Posterior vena cava (tissue), 2 donors: Measurements from ENCODE around the gene IFFO2. TPM values are rescaled to one million over a fixed set of nuclear protein-coding genes. Genes with fewer than 3 reads are reported as not detected.

Experiments
- DNase-seq: peaks from one replicate; pipeline ENCODE4 v3.0.0-alpha.2; 2020; ENCODE audit warnings: low spot score
- intact Hi-C, 2 donors: fragments of 100-400 bp; cut with DNase I; formaldehyde crosslinking; loops; one replicate each; pipeline versions ENCODE4 v1.14.1 to v1.14.2; 2022 to 2023
- total RNA-seq, 2 donors: library from RNA; stranded (reverse); fragmentation: NEBNext Ultra II Directional; extraction: Animal tissue kit (Norgen Biotek cat#: 25700); gene quantifications; one replicate each; pipeline ENCODE4 v1.2.1, GENCODE V29; 2021
- donor health status: DM: yes; HTN: yes; CAD: no.
- donor health status: DM: yes; HTN: yes; CAD: no.

Gene IFFO2
- total RNA-seq, 2 donors from 2014 or later = 12.1 to 12.2 TPM

DNA sequence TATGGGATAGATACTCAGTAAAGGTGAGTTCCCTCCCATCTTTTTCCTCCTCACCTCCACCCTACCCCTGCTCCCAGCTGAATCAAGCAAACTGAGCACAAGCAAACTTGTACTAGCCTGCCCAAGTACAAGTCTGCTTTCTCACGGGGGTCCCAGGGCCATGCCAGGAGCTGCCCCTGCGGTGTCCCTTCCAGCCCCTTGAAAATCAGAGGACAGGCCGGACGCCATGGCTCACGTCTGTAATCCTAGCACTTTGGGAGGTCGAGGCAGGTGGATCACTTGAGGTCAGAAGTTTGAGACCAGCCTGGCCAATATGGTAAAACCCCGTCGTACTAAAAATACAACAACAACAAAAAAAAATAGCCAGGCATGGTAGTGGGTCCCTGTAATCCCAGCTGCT, 17.5 kb upstream of the IFFO2 start:
- peak; percentile 44 for DNase-seq
- intact Hi-C loops = loop anchor here in 1 of 2 donors (5.0 kb wide), 2 partner anchors 327 to 683 kb away; no protein-coding TSS in a partner anchor

DNA sequence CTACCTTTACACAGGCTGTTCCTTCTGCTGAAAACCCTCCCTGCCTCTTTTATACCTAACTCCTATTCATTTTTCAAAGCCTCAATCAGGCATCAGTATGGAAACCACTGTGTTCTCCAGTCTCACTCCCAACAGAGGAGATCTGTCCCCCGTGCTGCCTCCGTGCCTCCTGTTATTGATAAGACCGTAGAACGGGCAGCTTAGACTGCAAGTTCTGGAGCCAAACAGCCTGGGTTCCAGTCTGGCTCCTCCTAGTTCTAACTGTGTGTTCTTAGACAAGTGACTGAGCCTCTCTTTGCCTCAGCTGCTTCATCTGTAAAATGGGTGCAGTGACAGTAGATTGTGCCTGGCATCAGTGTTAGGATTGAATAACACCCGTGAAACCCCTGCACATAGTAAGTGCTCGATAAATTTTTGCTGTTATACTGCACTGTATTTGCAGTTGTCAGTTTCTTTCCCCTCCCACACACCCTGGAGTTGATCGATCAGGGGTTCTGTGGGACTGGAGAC, 17.0 kb upstream of the IFFO2 start:
- DNase-seq = peak; percentile 24
- intact Hi-C loops = loop anchor here in 1 of 2 donors (5.0 kb wide), 2 partner anchors 326 to 684 kb away; no protein-coding TSS in a partner anchor

DNA sequence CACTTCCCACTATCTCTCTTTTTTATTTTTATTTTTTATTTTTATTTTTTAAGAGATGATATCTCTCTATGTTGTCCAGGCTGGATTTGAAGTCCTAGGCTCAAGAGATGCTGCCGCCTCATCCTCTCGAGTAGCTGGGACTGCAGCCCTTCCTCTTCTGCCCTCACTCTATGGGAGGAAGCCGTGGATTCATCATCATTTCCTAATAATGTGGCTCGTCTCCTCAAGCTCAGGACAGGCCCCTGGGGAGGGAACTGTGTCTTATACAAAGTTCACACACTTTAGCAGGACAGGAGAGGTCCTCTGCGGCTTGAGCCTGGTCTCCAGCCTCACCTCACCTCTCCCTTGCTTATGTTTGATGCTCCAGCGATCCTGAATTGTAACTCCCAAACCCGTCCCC, 16.5 kb upstream of the IFFO2 start:
- intact Hi-C loops = loop anchor here in 1 of 2 donors (5.0 kb wide), 2 partner anchors 326 to 684 kb away; no protein-coding TSS in a partner anchor
- DNase-seq = peak; percentile 28

DNA sequence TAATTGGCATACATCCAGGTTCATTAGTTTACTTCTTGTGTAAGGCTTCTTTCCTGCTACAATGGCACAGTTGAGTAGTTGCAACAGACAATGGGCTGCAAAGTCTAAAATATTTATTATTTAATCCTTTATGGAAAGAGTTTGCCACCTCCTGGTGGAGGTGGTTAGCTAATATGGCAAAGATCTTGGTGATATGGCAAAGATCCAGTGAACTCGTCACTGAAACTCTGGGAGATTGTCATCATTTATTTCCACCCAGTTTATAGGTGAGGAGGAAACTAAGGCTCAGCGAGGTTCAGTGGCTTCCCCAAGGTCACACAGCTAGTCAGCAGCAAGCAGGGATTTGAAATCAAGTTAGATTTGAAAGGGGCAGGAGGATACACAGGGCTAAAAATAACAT, 16.1 kb upstream of the IFFO2 start:
- peak; percentile 30 for DNase-seq
- intact Hi-C loops = loop anchor here in 1 of 2 donors (5.0 kb wide), 2 partner anchors 325 to 685 kb away; no protein-coding TSS in a partner anchor

DNA sequence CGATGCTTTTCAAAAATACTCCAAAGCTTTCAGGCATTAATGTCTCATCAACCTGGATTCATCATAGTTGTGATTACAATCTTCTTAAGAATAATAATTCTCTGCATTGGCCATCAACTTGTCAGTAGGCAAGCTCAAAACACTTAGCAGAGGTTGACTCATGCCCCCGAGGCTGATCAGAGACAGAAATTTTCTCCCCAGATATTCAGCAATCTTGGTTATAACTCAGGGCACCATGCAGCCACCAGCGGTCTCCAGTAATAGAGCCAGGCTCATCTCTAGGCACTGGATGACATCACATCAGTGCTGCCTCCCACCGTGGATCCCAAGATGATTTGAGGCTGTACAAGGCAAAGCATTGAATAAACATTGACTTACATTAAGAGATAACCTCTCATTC, 14.3 kb upstream of the IFFO2 start:
- peak; percentile 11 for DNase-seq
- intact Hi-C loops = loop anchor here in 1 of 2 donors (5.0 kb wide), 2 partner anchors 323 to 687 kb away; no protein-coding TSS in a partner anchor

DNA sequence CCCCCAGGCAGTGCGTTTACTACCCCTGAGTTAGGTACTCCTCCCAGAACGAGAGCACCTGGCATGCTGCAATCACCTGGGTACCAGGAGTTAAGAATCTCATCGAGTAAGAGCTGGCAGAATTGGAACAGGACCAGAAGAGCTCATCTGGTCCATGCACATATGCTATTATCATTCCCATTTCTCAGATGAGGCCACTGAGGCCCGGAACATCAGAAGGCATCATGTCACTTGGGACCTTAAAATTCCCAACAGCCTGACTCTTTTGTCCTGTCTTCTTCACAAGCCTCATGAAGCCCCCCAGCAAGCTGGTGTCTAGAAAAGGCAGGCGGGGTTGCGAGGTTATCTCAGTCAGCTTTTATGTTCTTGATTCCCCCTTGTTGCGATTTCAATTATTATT, 13.9 kb upstream of the IFFO2 start:
- intact Hi-C loops = loop anchor here in 1 of 2 donors (5.0 kb wide), 2 partner anchors 323 to 687 kb away; no protein-coding TSS in a partner anchor
- peak; percentile 23 for DNase-seq

DNA sequence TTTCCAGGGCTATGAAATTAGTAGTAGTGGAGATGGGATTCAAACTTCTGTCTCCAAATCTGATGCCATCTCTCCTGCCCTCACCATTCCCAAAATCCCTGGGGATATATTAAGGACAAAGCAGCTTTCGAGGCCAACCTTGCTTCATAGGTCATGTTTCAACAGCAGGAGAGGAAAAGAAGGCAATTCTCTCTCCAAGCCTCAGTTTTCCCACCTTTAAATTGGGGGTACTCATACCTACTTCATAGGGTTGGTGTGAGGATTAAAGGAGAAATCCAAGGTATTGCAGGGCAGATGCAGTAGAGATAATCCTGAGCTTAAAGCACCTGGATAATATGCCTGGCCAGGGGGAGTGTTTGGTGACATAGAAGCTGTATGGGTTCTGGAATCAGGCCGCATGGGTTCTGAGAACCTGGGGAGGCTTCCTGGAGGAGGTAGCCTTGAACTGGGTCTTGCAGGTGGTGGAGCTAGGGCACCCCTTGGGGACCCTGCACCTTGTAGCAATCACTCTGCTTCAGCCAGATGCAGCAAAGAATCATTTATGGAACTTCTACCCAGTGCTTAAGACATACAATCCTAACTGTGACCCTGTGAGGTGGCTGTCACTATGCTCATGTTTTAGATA, 10.7 kb upstream of the IFFO2 start:
- peak; percentile 11 for DNase-seq
- intact Hi-C loops = no loop called here

DNA sequence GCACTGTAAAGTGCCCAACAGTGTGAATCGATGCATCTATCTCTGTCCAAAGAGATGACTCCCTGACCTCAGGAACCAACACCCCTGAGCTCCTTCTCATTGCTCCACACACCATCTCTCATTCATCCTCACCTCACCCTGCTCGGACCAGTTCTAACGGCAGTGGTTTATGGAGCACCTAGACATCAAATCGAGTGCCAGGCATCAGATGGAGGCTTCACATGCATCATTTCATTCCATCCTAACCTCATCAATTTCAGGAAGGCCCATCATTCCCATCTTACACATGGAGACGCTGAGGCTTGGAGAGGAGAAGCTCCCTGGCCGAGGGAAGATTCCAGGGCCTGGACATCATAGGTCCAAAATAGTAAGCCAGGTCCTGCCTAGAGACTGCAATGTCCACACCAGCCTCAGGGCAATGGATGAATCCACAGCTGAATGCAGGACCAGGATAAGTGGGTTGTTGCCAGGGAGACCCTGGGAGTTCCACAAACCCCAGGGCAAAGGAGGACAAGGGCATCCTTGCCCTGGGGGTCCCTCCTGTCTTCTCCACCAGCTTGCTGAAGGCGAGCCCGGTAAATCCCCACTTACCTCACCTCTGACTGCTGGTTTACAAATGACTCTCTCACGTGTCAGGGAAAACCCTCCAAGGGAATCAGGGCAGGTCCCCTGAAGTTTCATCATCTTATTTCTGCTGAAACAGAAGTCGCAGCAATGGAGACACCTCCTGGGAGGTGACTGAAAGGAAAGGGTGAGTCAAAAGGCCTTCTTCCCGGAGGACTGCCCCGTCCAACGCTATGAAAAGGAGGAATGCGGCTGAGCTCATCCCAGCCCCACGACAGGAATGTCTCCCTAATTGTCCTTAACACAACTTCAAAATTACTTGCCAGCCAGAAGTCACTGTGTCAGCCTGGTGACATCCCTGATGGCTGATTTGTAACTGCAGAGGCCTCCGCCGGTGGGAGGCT, 9.0 kb upstream of the IFFO2 start:
- DNase-seq = peak; percentile 66
- intact Hi-C loops = no loop called here

DNA sequence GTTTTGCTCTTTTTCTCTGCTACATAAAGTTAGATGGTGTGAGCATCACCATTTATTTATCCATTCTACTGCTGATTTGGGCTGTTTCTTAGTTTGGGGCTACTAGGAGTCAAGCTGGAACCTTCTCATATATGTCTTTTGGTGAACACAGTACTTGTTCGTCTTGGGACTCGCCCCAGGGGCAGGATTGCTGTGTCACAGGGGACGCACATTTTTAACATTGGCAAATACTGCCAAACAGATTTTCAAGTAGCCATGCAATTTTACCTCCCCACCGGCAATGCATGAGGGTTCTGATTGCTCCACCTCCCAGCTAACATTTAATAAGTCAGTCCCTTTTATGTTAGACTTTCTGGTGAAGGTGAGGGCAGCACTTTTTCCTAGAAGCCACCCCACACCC, 7.5 kb upstream of the IFFO2 start:
- no peak for DNase-seq
- intact Hi-C loops = no loop called here

DNA sequence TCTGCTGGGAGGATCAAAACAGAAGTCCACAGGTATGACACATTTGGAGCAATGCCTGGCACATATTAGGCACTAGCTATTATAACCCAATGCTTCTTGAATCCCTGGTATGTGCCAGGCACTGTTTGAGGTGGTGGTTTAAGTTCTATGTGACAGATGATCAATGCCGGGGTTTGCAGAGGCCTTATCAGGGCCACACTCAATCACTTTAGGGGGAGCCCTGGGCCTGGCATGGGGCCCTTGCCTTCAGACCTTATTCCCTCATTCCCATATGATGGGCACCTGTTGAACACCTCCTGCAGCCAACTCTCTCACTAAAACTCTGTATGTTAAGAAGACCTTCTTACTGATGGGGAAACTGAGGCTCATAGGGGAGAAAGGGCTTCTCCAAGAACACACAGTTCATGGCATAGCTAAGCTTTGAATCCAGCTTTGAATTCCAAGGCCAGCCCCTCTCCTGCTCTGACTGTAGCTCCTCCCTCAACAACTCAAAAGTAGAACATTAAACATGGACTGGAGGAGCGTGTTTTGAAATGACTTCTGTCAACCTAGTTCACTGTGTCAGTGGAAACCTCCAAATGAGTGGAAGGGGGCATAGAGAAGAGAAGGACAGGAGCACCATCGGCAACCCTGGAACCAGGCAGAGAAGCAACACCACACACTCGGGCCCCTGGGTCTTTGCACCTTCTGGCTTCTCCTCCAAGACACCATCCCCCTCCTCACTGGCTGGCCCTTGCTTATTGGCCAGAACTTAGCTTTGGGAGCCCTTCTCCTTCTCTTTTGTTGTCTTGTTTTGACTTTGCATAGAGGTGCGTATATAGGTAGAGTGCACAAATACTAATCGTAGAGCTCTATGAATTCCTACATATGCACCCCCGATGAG, 6.6 kb upstream of the IFFO2 start:
- DNase-seq = peak; percentile 30

DNA sequence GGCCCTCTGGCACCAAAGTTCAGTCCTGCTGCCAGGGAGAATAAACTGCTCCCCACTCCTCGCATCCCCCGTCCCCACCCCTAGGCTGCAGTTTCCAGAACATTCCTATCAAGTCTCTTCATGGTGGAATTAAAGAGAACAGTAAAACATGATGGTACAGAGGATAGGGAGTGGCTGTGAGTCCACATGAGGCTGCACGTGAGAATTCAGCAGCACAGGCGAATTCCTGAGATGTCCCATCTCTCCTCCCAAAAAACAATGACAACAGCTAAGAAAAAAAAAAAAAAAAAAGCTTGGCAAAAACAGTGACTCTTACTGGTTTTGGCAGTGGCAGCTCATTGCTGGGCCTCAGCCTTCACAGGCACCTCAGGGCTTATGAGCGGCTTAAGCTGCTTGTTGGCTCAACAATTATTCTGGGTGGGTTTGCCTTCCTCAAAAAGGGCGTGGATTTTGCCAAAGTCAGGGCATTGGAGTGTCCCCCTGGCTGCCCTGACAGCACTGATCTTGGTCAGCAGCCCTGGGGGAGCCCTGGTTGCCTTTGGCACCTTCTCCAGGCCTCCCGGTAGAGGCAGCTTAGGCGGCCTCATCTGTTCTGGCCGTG, 5.7 kb upstream of the IFFO2 start:
- intact Hi-C loops = no loop called here
- DNase-seq = peak; percentile 85

More for the DNA sequence above, 6.6 kb upstream of the IFFO2 start:
- intact Hi-C loops = no loop called here

DNA sequence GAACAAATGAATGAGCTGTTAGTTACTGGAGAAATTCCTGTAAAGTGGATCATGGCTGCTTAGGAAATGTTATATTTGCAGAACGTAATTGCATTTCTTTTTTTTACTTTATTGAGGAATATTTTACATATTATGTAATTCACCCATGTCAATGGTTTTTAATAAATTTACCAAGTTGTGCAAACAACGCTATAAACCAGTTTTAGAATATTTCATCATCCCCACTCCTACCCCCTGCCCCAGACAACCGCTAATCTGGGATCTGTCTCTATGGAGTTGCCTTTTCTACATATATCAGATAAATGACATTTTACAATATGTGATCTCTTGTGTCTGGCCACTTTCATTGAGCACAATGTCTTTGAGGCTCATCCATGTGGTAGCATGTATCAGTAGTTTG, 4.3 kb upstream of the IFFO2 start:
- intact Hi-C loops = no loop called here
- no peak for DNase-seq

DNA sequence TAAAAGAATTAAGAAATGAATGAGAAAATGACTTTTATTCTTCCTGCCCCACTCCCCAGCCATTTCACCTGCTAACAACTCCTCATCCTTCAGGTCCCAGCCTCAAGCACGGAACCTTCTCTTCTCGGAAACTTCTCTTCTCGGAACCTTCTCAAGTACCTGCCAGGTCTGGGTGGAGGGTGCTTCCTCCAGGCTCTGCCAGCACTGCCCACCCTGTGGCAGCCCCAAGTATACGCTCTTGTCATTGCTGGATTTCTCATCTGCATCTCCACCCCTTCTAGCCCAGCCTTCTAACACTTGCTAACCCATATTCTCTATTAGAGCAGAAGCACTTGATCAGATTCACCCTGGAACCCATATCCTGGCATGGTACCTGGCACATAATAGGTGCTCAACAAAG, 3.9 kb upstream of the IFFO2 start:
- DNase-seq = peak; percentile 22
- intact Hi-C loops = no loop called here

DNA sequence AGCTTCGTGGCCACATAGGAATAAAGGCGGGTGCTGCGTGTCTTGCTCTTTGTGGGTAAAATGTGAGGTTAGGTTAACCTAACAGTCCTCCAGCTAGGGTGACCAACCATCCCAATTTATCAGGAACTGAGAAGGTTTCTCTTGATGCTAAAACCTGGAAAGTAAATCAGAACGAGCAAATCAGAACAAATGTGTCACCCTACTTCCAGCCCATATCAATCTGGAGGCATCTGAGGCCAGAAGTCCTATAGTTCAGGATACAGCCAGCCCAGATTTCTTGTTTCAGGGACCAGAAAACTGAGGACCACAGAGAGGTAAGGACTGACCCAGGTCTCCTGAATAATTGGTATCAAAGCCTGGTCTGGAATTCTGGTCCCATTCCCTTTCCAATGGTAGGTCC, 3.1 kb upstream of the IFFO2 start:
- DNase-seq = no peak
- intact Hi-C loops = loop anchor here in 1 of 2 donors (5.0 kb wide), 2 partner anchors 37 to 1633 kb away; no protein-coding TSS in a partner anchor

DNA sequence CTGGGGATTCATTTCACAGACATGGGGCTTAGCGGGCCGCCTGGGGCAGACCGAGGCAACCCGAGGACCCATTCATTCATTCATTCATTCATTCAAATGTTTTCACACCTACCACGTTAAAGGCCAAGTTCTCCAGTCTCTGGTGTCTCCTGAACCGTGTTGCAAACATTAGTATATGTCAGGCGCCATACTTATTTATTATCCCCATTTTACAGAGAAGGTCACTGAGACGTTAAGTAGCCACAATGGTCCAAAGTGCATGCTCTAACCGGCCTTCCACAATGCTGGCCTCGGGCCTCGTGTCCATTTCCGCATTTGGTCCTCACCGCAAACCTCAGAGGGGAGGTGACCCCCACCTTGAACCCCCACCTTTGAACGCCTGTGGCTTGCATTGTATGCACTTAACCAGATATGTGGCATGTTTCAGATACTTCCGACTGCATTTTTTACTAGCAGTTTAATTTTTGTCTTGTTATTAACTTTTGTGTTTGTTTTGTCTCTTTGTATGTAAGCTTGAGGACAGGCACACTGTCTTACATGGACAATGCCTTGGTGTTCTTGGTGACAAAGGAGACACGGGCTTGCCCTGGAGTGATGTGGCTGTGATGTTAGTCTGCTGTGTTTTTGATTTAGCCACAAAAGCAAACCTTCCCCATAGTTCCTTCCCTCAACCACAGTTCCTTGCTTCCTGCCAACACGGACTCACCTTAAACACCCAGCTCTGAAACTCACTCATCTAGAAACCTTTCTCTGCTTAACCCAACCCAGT, 1.2 kb upstream of the IFFO2 start:
- intact Hi-C loops = loop anchor here in 1 of 2 donors (5.0 kb wide), 2 partner anchors 35 to 1635 kb away; no protein-coding TSS in a partner anchor
- peak; percentile 36 for DNase-seq

DNA sequence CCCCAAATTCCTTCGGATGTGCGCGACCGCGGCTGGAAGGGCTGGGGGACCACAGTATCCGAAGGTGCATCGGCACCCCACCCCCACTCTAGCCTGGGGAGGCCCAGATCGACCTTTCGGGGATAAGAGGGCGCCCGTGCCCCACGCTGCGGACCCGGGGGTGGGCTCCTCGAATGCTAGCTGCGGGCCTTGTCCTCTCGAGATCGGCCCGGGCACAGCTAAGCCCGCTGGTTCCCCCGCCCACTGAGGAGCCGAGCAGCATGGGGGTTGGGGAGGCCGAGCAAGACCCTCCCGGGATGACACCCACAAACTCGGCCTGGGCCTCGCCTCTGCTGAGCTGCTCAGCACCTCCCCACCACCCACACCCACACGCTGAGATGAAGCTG, 653 bp upstream of the IFFO2 start:
- intact Hi-C loops = loop anchor here in 1 of 2 donors (5.0 kb wide), 2 partner anchors 35 to 1635 kb away; no protein-coding TSS in a partner anchor
- DNase-seq = peak; percentile 86

DNA sequence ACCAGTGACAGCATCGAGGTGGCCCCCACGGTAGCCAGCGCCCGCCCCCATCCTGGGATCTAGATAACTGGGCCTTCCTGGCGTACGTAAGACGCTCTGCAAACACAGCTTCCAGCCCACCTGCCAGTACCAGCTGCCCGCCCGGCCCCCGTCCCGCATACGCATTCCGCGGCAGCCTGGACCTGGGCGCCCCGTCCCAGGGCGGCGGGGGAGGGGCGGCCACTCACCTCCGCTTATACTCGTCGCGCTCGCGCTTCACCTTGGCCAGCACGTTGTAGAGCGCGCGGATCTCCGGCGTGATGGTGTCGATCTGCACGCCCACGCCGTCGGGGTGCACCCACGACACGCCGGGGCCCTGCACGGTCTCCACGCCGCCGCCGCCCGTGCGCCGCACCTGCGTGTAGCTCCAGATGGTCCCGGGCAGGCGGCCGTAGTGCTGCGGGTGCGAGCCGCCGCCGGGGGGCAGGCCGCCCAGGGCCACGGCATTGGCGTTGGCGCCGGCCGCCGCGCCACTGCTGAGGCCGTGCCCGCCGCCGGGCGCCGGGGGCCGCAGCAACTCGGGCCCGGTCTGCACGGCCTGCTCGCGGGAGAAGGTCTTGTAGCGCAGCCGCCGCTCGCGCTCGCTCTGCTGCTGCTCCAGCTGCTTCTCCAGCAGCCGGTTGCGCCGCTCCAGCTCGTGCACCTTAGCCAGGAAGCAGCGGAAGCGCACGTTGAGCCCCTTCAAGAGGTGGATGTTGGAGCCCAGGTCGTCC, 859 bp downstream of the IFFO2 start:
- intact Hi-C loops = loop anchor here in 1 of 2 donors (5.0 kb wide), 2 partner anchors 33 to 1637 kb away; no protein-coding TSS in a partner anchor

More for the DNA sequence above, 859 bp downstream of the IFFO2 start:
- no peak for DNase-seq
